SK-N-DZ (cell line): ENCODE measurements around the gene RALY.

Experiments used
- DNase-seq: peaks from one replicate; pipeline ENCODE4 v3.0.0-alpha.2; 2015; ENCODE audit warnings: low spot score

Gene RALY

GRCh38 chr20:33986560-33987216 lies 7.0 kb upstream of the RALY start:
- no peak for DNase-seq

- no peak for DNase-seq
Observed at GRCh38 chr20:33990075-33990474, 3.6 kb upstream of the RALY start.

- DNase-seq = no peak
Observed at GRCh38 chr20:33991502-33991901, 2.2 kb upstream of the RALY start.

DNA sequence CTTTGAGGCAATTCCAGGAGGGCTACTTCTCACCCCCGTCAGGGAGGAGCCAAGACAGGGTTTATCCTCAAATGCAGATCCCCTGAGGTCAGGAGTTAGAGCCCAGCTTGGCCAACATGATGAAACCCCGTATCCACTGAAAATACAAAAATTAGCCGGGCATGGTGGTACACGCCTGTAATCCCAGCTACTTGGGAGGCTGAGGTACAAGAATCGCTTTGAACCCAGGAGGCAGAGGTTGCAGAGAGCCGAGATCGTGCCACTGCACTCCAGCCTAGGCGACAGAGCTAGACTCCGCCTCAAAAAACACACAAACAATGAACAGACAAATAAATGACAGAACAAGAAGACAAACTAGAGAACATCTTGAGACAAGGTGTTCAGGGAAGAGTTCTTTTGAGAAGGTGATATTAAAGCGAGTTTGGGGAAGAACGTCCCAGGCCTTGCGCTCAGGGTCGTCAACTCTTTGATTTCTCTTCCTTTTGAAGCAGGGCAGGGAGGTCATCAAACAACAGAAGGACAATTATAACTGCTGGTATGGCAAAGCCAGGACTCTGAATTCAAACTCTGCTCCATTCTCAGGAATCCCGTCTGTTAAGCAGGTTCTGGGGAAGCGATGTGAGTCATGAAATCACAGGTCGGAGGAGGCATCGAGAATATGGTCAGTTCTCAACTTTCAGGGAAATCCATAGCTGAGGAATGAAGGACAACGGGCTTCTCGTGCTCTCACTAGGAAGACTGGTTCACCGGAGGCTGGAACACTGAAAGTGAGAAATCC lies 1.4 kb upstream of the RALY start:
- no peak for DNase-seq

- peak; percentile 100 for DNase-seq
Observed at GRCh38 chr20:33992923-33993575, 662 bp upstream of the RALY start.

DNA sequence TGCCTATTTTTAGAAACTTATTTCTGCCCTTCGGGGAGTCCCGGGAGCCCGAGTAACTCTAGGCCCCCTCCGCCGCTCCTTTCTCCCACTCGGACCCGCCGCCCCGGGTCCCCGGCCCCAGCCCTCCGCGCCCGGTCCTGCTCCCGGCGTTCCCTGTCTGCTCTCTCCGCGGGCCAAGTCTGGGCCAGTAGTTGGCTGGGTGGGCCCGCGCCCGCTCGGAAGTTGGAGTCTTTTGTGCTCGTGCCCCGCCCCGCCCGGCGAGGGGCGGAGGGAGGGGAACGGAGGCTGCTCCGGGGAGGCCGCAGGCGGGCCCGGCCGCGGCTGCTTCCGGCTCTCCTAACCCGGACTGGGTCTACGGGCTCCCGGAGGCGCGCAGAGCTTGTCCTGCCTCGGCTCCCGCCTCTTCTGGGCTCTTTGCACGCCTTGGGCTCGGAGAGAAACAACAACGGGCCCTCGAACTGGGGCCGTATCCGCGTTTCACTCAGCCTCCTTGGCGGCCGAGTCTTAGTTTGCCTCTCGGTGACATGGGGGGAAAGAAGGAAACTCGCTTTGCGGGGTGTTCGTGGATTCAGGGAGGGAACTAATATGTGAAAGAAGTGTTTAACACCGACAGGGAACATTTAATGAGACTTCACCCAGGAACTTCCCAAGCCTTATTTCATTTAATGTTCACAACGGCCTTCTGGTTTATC lies 657 bp downstream of the RALY start:
- peak; percentile 80 for DNase-seq

- no peak for DNase-seq
Observed at GRCh38 chr20:33995053-33995831, 1.5 kb downstream of the RALY start.

DNA sequence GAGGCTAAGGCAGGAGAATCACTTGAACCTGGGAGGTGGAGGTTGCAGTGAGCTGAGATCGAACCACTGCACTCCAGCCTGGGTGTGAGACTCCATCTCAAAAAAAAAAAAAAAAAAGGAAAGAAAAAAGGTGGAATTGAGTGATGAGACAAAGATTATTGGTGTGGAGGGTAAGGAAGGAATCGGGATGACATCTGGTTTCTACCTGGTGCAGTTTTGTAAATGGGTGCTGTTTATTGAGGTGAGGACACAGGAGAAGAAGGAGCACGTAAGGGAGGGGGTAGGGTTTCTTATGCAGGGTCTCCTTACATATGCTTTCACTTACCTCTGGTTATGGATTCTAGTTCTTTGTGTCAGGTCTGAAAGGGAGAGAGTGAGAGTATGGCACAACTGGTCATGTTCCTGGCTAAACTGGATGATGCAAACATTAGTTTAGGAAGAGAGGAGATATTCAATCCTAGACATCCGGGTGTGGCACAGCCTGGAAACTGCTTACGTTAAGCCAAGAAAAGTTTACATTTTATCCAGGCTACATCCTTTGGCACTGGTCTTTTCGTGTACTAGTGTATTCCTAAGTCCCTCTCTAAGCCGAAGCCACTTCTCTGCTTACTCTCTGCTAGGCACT lies 5.4 kb downstream of the RALY start:
- DNase-seq = no peak

GRCh38 chr20:34001378-34001777 lies 7.7 kb downstream of the RALY start:
- no peak for DNase-seq

DNA sequence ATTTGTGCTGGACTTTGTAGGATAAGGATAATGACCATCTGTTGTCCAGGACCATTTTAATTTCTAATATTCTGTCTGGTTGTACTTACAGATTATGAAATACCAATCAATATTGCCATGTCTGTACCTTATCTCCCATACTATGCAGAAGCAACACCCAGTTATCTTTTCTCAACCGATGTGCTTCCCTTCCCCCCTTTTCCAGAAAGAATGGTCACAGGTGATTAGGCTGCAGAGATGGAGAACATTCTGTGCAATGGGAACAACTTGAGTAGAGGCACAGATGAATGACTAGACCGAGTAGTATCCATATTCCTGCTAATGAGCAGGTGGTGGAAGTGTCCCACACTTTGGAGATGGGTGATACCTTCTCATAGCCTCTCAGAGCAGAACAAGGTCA lies 10.5 kb downstream of the RALY start:
- DNase-seq = no peak

DNA sequence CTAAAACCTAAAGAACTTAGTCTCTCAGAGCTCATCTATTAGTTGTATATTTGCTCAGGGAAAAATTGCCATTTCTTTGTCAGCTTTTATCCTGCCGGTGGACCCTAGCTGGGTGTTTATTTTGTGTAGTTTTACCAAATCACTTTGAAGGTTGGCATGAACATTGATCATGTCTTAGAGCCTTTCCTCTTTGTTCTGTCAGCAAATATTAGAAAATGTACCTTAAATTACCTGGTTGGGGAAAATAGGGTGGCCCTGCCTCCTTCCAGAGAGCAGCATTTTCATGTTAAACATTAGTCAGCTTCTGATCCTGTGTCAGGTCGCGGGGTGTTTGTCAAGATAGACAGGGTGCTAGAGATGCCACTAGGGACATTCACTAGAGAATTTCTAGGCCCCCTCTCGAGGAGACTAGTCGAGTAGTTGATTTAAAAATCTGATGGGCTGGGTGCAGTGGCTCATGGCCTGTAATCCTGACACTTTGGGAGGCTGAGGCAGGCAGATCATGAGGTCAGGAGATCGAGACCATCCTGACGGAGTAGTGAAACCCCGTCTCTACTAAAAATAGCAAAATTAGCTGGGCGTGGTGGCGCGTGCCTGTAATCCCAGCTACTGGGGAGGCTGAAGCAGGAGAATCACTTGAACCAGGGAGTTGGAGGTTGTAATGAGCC lies 11.2 kb downstream of the RALY start:
- DNase-seq = no peak

DNA sequence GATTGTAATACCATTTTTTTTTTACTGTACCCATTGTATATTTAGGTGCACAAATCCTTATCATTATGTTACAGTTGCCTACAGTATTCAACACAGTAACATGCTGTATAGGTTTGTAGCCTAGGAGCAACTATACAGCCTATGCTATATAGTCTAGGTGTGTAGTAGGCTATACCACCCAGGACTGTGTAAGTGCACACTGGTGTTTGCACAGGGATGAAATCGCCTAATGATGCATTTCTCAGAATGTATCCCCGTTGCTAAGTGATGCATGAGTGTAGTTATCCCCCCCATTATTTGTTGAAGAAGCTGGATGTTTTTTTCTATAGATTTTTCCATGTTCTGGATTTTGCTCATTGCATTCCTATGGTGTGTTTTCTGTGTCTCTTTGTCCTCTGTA lies 12.9 kb downstream of the RALY start:
- DNase-seq = no peak

DNA sequence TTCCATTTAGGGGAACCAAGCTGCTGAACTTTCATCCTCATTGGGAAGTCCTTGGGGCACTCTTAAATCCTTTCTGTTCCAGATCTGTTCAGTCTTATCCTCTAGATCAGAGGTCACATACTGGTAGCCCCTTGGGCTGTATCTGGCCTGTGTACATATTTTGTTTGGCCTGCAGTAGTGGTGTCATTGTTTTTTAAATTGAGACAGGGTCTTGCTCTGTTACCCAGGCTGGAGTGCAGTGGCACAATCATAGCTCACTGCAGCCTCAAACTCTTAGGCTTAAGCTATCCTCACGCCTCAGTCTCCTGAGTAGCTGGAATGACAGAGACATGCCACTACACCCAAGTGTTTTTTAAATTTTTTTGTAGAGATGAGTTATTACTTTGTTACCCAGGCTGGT lies 14.8 kb downstream of the RALY start:
- no peak for DNase-seq

DNA sequence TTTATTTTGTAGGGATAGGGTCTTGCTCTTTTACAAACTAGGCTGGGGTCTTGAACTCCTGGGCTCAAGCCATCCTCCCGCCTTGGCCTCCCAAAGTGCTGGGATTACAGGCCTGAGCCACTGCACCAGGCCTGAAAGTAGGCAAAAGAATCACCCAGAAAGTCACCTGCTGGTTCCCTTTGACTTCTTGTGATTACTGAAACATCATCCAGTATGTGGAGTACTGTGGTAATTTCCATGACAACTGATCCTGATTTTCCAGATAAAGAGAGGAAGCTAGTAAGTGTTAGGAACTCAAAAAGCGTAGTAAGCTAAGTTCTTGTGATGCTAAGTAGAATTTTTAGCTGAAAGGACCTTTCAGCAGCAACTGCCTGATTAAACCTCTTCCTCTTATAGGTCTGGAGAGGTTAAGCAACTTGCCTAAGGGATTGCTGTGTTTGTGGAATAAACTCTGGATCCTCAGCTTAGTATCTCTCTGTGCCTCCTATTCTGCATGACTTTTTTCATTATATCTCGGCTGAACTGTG lies 16.8 kb downstream of the RALY start:
- no peak for DNase-seq

- no peak for DNase-seq
Observed at GRCh38 chr20:34011275-34011674, 17.6 kb downstream of the RALY start.

DNA sequence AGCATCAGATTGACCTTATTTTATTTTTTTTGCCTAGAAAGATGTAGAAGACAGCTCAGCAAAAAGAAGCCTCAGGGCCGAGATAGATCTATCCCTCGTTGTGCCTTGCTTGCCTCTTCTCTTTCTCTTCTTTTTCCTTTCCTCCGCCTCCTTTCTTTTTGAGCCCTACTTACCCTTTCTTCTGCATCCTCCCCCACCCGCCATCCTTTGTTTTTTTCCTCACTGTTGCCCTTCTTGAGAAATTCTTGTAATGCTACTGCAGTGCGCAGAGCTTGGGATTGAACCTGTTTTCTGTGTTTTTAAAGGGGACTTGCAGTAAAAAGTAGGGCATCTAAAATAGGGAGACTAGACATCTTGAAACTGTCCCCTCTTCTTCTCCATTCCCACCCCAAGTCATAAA lies 18.6 kb downstream of the RALY start:
- no peak for DNase-seq

GRCh38 chr20:34012735-34013134 lies 19.0 kb downstream of the RALY start:
- no peak for DNase-seq

DNA sequence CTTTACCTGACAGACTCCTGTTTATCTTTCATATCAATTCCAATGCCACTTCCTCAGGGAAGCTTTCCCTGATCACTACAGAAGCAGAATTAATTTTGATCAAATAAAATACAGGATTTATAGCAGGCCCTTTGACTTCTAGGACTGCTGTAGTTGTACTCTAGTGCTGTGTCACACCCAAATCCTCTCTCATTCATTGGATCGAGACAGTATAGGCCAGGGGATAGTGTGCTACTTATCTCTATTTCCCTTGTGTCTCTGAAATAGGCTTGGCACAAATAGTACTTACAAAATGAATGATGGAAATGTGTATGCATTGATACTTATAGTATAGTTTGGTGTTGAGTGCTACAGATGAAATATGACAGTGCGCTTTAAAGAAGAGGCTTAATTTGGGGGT lies 19.8 kb downstream of the RALY start:
- no peak for DNase-seq

DNA sequence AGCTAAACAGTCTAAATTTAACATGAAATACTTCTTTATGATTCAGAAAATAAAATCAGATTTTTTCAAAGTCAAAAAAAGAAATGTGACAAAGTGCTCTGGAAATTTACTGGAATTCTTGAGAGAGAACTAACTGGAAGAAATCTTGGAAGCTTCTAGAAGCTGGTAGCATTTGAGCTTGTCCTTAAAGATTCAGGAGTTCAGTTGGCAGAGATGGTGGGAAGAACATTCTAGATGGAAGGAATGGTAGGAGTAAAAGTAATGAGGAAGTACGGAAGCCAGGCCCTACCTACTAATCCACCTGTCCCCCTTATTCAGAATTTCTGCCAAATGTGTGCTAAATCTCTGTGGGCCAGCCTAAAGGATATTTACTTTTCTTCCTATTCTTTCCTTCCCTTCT lies 21.2 kb downstream of the RALY start:
- DNase-seq = no peak
